ENCODE data around the gene TGFB2. TPM values are rescaled to one million over a fixed set of nuclear protein-coding genes. Genes with fewer than 3 reads are reported as not detected.

TGFB2 gene
- total and polyA plus RNA-seq, 2 experiments from 2014 or later, result 0.31 to 1.4 TPM

DNA sequence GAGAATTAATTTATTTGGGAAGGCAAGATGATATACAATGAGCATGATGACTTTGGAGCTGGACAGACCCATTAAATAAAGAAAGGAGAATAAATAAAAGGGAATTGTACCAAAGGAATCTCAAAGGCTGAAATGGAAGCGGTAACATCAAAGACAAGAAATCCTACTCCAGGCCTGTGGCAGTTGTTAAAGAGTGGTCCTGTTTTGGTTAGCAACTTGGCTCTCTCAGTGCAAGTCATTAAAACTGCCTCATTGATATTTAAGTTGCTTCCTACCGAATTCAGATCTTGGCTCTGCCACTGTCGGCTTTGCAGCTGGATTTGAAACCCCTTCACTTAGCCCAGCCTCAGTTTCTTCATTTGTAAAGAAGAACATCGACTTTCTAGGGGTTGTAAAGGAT lies 10.1 kb downstream of the TGFB2 start (continued):
- TF ChIP-seq, protein P1, sequence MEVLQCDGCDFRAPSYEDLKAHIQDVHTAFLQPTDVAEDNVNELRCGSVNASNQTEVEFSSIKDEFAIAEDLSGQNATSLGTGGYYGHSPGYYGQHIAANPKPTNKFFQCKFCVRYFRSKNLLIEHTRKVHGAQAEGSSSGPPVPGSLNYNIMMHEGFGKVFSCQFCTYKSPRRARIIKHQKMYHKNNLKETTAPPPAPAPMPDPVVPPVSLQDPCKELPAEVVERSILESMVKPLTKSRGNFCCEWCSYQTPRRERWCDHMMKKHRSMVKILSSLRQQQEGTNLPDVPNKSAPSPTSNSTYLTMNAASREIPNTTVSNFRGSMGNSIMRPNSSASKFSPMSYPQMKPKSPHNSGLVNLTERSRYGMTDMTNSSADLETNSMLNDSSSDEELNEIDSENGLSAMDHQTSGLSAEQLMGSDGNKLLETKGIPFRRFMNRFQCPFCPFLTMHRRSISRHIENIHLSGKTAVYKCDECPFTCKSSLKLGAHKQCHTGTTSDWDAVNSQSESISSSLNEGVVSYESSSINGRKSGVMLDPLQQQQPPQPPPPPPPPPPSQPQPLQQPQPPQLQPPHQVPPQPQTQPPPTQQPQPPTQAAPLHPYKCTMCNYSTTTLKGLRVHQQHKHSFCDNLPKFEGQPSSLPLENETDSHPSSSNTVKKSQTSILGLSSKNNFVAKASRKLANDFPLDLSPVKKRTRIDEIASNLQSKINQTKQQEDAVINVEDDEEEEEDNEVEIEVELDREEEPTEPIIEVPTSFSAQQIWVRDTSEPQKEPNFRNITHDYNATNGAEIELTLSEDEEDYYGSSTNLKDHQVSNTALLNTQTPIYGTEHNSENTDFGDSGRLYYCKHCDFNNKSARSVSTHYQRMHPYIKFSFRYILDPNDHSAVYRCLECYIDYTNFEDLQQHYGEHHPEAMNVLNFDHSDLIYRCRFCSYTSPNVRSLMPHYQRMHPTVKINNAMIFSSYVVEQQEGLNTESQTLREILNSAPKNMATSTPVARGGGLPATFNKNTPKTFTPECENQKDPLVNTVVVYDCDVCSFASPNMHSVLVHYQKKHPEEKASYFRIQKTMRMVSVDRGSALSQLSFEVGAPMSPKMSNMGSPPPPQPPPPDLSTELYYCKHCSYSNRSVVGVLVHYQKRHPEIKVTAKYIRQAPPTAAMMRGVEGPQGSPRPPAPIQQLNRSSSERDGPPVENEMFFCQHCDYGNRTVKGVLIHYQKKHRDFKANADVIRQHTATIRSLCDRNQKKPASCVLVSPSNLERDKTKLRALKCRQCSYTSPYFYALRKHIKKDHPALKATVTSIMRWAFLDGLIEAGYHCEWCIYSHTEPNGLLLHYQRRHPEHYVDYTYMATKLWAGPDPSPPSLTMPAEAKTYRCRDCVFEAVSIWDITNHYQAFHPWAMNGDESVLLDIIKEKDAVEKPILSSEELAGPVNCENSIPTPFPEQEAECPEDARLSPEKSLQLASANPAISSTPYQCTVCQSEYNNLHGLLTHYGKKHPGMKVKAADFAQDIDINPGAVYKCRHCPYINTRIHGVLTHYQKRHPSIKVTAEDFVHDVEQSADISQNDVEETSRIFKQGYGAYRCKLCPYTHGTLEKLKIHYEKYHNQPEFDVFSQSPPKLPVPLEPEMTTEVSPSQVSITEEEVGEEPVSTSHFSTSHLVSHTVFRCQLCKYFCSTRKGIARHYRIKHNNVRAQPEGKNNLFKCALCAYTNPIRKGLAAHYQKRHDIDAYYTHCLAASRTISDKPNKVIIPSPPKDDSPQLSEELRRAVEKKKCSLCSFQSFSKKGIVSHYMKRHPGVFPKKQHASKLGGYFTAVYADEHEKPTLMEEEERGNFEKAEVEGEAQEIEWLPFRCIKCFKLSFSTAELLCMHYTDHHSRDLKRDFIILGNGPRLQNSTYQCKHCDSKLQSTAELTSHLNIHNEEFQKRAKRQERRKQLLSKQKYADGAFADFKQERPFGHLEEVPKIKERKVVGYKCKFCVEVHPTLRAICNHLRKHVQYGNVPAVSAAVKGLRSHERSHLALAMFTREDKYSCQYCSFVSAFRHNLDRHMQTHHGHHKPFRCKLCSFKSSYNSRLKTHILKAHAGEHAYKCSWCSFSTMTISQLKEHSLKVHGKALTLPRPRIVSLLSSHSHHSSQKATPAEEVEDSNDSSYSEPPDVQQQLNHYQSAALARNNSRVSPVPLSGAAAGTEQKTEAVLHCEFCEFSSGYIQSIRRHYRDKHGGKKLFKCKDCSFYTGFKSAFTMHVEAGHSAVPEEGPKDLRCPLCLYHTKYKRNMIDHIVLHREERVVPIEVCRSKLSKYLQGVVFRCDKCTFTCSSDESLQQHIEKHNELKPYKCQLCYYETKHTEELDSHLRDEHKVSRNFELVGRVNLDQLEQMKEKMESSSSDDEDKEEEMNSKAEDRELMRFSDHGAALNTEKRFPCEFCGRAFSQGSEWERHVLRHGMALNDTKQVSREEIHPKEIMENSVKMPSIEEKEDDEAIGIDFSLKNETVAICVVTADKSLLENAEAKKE (CRISPR knock-in tag; IDR thresholded peaks at IDR 0.05), result no peak
- no peak for TF ChIP-seq STAT1 (IDR thresholded peaks at IDR 0.05; ENCODE audit: unreplicated experiment)
- TF ChIP-seq, protein P2, sequence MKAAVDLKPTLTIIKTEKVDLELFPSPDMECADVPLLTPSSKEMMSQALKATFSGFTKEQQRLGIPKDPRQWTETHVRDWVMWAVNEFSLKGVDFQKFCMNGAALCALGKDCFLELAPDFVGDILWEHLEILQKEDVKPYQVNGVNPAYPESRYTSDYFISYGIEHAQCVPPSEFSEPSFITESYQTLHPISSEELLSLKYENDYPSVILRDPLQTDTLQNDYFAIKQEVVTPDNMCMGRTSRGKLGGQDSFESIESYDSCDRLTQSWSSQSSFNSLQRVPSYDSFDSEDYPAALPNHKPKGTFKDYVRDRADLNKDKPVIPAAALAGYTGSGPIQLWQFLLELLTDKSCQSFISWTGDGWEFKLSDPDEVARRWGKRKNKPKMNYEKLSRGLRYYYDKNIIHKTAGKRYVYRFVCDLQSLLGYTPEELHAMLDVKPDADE (IDR thresholded peaks at IDR 0.05), result no peak
- TF ChIP-seq EZH2 (IDR thresholded peaks at IDR 0.05; ENCODE audit: low read depth, unreplicated experiment), result no peak
- no peak for TF ChIP-seq POLR2AphosphoS5 (IDR thresholded peaks at IDR 0.05; ENCODE audit: low read depth)

DNA sequence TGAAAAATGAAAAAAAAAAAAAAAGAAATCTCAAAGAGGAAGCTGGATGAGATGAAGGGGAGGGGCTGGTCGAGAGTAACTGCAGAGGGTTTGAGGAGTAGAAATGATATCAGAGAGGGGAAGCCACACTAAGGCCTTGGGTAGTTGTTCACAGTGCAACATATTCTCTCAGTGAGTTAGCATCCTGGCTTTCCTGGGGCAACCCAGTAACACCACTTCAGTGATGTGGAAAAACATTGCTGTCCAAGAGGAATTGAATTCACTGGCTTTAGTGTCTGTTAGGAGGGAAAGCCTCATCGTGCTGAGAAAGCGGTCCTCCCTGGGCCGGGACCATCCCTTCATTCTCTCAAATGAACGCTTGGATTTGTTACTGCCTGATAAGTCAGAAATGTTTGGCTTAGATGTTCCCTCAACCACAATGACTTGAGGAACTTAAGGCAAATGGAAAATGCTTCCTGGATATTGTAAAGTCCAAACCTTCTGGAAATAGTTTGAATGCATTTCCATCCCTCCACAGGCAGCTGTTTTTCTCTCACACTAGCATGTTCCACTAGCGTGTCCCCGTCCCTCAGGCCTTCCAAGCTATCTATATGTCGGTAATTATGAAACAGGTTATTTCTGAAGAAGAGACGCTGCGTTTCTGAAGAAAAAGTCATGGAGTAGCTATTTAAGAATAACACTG lies 12.2 kb downstream of the TGFB2 start:
- H3K27me3 Mint-ChIP-seq (ENCODE audit: insufficient read depth, low read depth, poor library complexity), result no peaks in the 10 kb centered on the region
- no peaks in the 10 kb centered on the region for H3K36me3 ChIP-seq (ENCODE audit: insufficient read depth)
- H3K36me3 Mint-ChIP-seq (ENCODE audit: low read depth), result no peaks in the 10 kb centered on the region
- H3K4me3 Mint-ChIP-seq, result no peak overlapping the region
- H3K4me2 ChIP-seq, result no peak overlapping the region
- H3K4me3 ChIP-seq, result no peak overlapping the region
- H3F3A ChIP-seq (replicated peaks; ENCODE audit: low read depth), result no peaks in the 10 kb centered on the region
- H4K20me1 ChIP-seq (replicated peaks; ENCODE audit: insufficient read depth), result no peaks in the 10 kb centered on the region
- H3K4me1 Mint-ChIP-seq, result peaks cover 7% of the 10 kb centered on the region
- no peaks in the 10 kb centered on the region for H3K79me2 ChIP-seq (replicated peaks; ENCODE audit: insufficient read depth)
- H3K9me3 Mint-ChIP-seq, result no peaks in the 10 kb centered on the region
- peaks cover 12% of the 10 kb centered on the region for H3K4me1 ChIP-seq (ENCODE audit: insufficient read depth)
- no peak overlapping the region for H2AFZ ChIP-seq
- ATAC-seq (no peak), DNase-seq (ENCODE audit: low spot score) (no peak)
- H3K27ac ChIP-seq (ENCODE audit: low read depth), result no peak overlapping the region
- H3K27me3 ChIP-seq (ENCODE audit: insufficient read depth), result no peaks in the 10 kb centered on the region
- no peaks in the 10 kb centered on the region; the same call in 1 of the 2 replicates for H3K9me2 ChIP-seq (ENCODE audit: insufficient read depth)
- H3K27ac Mint-ChIP-seq, result no peak overlapping the region
- TF ChIP-seq, protein P1 (CRISPR knock-in tag; IDR thresholded peaks at IDR 0.05), result no peak
- TF ChIP-seq POLR2AphosphoS5 (IDR thresholded peaks at IDR 0.05; ENCODE audit: low read depth) (no peak), EZH2phosphoT487 (IDR thresholded peaks at IDR 0.05; ENCODE audit: unreplicated experiment) (no peak), ZNF331 (CRISPR knock-in tag; IDR thresholded peaks at IDR 0.05; ENCODE audit: low read depth) (no peak), NANOG (IDR thresholded peaks at IDR 0.05; ENCODE audit: borderline replicate concordance) (no peak), EZH2 (IDR thresholded peaks at IDR 0.05; ENCODE audit: low read depth, unreplicated experiment) (no peak)

Data from GM23338 (cell line).